Immature natural killer cell (primary cell): Measurements from ENCODE around the gene ZNF197. TPM values are rescaled to one million over a fixed set of nuclear protein-coding genes. Genes with fewer than 3 reads are reported as not detected.
"Not testable (repeated sequence)": the region's sequence is repeated elsewhere in the genome, so short reads cannot be mapped to it uniquely, and the experiment has no call there.

Experiments used
- DNase-seq, 3 donors: peaks; one replicate each; pipeline ENCODE4 v3.0.0; 2022; ENCODE audit warnings: mixed read lengths in 1 of 3
- H3K27ac Mint-ChIP-seq, 6 donors: one replicate each; pipeline ENCODE4 v1.8.0; 2020; ENCODE audit warnings: mixed read lengths in 6 of 6, mild to moderate bottlenecking in 5 of 6, inconsistent platforms in 4 of 6, moderate library complexity in 3 of 6
- H3K27me3 Mint-ChIP-seq, 3 donors: one replicate each; pipeline ENCODE4 v1.8.0; 2020 to 2021; ENCODE audit warnings: low read depth in 3 of 3, mild to moderate bottlenecking in 3 of 3, mixed read lengths in 3 of 3, moderate library complexity in 3 of 3, inconsistent platforms in 1 of 3
- H3K36me3 Mint-ChIP-seq, 3 donors: one replicate each; pipeline ENCODE4 v1.8.0; 2020; ENCODE audit warnings: mixed read lengths in 3 of 3, inconsistent platforms in 2 of 3, mild to moderate bottlenecking in 2 of 3
- H3K4me1 Mint-ChIP-seq, 2 donors: one replicate each; pipeline ENCODE4 v1.8.0; 2020; ENCODE audit warnings: inconsistent platforms in 2 of 2, mild to moderate bottlenecking in 2 of 2, mixed read lengths in 2 of 2, moderate library complexity in 1 of 2
- H3K4me3 Mint-ChIP-seq, 5 donors: one replicate each; pipeline ENCODE4 v1.8.0; 2020; ENCODE audit warnings: mild to moderate bottlenecking in 5 of 5, mixed read lengths in 5 of 5, inconsistent platforms in 3 of 5, moderate library complexity in 3 of 5
- H3K9me3 Mint-ChIP-seq, 6 donors: one replicate each; pipeline ENCODE4 v1.8.0; 2020; ENCODE audit warnings: mild to moderate bottlenecking in 6 of 6, mixed read lengths in 6 of 6, inconsistent platforms in 4 of 6, moderate library complexity in 3 of 6
- polyA plus RNA-seq, 3 donors: library from polyadenylated mRNA; unstranded; fragments of 300-500 nt; fragmentation: Illumina TruSeq; gene quantifications; one replicate each; pipeline ENCODE4 v1.2.3, GENCODE V29; 2021

ZNF197 gene
- polyA plus RNA-seq, result 1 to 10 TPM; 4.6 to 7.5 (median 4.9) TPM

GRCh38 chr3:44624749-44625480 lies at the start of gene ZNF197:
Gene ZNF197, plus strand, starts transcription at chr3:44625036. Its CDS starts 4,119 bp downstream, at chr3:44629155.
- Mint-ChIP-seq H3K4me1 (peaks cover 38 to 59% of the 10 kb centered on the region in 2 donors), H3K4me3 (peak within 1 kb of the TSS; percentile 89 to 94 (median 92)), H3K27ac (peak within 1 kb of the TSS; percentile 85 to 93 (median 89)), H3K27me3 (peaks cover 0 to 14% (median 6%) of the 10 kb centered on the region in 3 donors), H3K36me3 (peaks cover 0 to 14% (median 0%) of the 10 kb centered on the region in 3 donors), H3K9me3 (no peaks in the 10 kb centered on the region)
- peak; percentile 49 to 62 (median 60) for DNase-seq

- peaks cover 0 to 5% (median 0%) of the 10 kb centered on the region in 3 donors for H3K27me3 Mint-ChIP-seq
- peaks cover 10 to 33% (median 18%) of the 10 kb centered on the region in 6 donors for H3K9me3 Mint-ChIP-seq
- peaks cover 21 to 27% (median 22%) of the 10 kb centered on the region in 3 donors for H3K36me3 Mint-ChIP-seq
- no peak for DNase-seq
- no peak overlapping the region for H3K27ac Mint-ChIP-seq
- H3K4me1 Mint-ChIP-seq, result no peaks in the 10 kb centered on the region
- no peak overlapping the region for H3K4me3 Mint-ChIP-seq
These were observed 48.2 kb upstream of the ZNF197 start for GRCh38 chr3:44576613-44577012.

- not testable (repeated sequence) for H3K27ac Mint-ChIP-seq, H3K27me3 Mint-ChIP-seq, H3K4me3 Mint-ChIP-seq, DNase-seq, H3K4me1 Mint-ChIP-seq
- Mint-ChIP-seq H3K36me3 (peaks cover 13 to 20% (median 16%) of the 10 kb centered on the region in 3 donors), H3K9me3 (peaks cover 8 to 24% (median 11%) of the 10 kb centered on the region in 6 donors)
These were observed 47.4 kb upstream of the ZNF197 start for GRCh38 chr3:44577354-44577952.

- DNase-seq, H3K27me3 Mint-ChIP-seq, H3K4me1 Mint-ChIP-seq, H3K27ac Mint-ChIP-seq, H3K4me3 Mint-ChIP-seq: not testable (repeated sequence)
- Mint-ChIP-seq H3K9me3 (peaks cover 5 to 17% (median 9%) of the 10 kb centered on the region in 6 donors), H3K36me3 (peaks cover 8 to 20% (median 10%) of the 10 kb centered on the region in 3 donors)
These were observed 46.5 kb upstream of the ZNF197 start for GRCh38 chr3:44578316-44578715.

GRCh38 chr3:44578924-44579515 lies 45.8 kb upstream of the ZNF197 start:
- H3K4me3 Mint-ChIP-seq, H3K4me1 Mint-ChIP-seq, H3K27me3 Mint-ChIP-seq, H3K27ac Mint-ChIP-seq, DNase-seq: not testable (repeated sequence)
- peaks cover 8 to 20% (median 9%) of the 10 kb centered on the region in 3 donors for H3K36me3 Mint-ChIP-seq
- peaks cover 5 to 13% (median 9%) of the 10 kb centered on the region in 6 donors for H3K9me3 Mint-ChIP-seq

- Mint-ChIP-seq H3K27me3 (peaks cover 0 to 11% (median 4%) of the 10 kb centered on the region in 3 donors), H3K36me3 (peaks cover 5 to 16% (median 8%) of the 10 kb centered on the region in 3 donors), H3K4me1 (peaks cover 8 to 11% of the 10 kb centered on the region in 2 donors)
- not testable (repeated sequence) for DNase-seq, H3K4me3 Mint-ChIP-seq, H3K9me3 Mint-ChIP-seq, H3K27ac Mint-ChIP-seq
These were observed 45.1 kb upstream of the ZNF197 start for GRCh38 chr3:44579749-44580148.

GRCh38 chr3:44580971-44581370 lies 43.9 kb upstream of the ZNF197 start:
- H3K9me3 Mint-ChIP-seq, result not testable (repeated sequence)
- H3K36me3 Mint-ChIP-seq, result peaks cover 5 to 15% (median 7%) of the 10 kb centered on the region in 3 donors

GRCh38 chr3:44584646-44585501 lies 40.0 kb upstream of the ZNF197 start, which contains the start of gene ZNF660:
Gene ZNF660, plus strand, starts transcription at chr3:44584964. Its CDS starts 9,230 bp downstream, at chr3:44594194.
- Mint-ChIP-seq H3K36me3 (peaks cover 15 to 32% (median 27%) of the 10 kb centered on the region in 3 donors), H3K4me1 (peaks cover 30 to 32% of the 10 kb centered on the region in 2 donors), H3K27me3 (peaks cover 0 to 11% (median 4%) of the 10 kb centered on the region in 3 donors), H3K4me3 (peak within 1 kb of the TSS; percentile 88 to 92 (median 89)), H3K27ac (peak within 1 kb of the TSS; percentile 53 to 92 (median 85)), H3K9me3 (peaks cover 0 to 4% (median 0%) of the 10 kb centered on the region in 6 donors)
- DNase-seq, result peak; percentile 48 to 55 (median 53)

More at GRCh38 chr3:44580971-44581370, 43.9 kb upstream of the ZNF197 start:
- peaks cover 20 to 23% of the 10 kb centered on the region in 2 donors for H3K4me1 Mint-ChIP-seq
- H3K27me3 Mint-ChIP-seq, result peaks cover 0 to 11% (median 4%) of the 10 kb centered on the region in 3 donors
- not testable (repeated sequence) for H3K27ac Mint-ChIP-seq, H3K4me3 Mint-ChIP-seq, DNase-seq

GRCh38 chr3:44596621-44597020 lies 28.2 kb upstream of the ZNF197 start:
- no peak overlapping the region for H3K4me3 Mint-ChIP-seq
- peaks cover 20 to 57% (median 51%) of the 10 kb centered on the region in 6 donors for H3K9me3 Mint-ChIP-seq
- H3K4me1 Mint-ChIP-seq, result no peaks in the 10 kb centered on the region
- H3K27me3 Mint-ChIP-seq, result peaks cover 0 to 5% (median 0%) of the 10 kb centered on the region in 3 donors
- no peak overlapping the region for H3K27ac Mint-ChIP-seq
- no peak for DNase-seq
- H3K36me3 Mint-ChIP-seq, result peaks cover 36 to 62% (median 56%) of the 10 kb centered on the region in 3 donors

- H3K4me3 Mint-ChIP-seq, result no peak overlapping the region
- no peaks in the 10 kb centered on the region for H3K4me1 Mint-ChIP-seq
- H3K27me3 Mint-ChIP-seq, result peaks cover 0 to 1% (median 0%) of the 10 kb centered on the region in 3 donors
- no peak overlapping the region for H3K27ac Mint-ChIP-seq
- peaks cover 16 to 63% (median 44%) of the 10 kb centered on the region in 3 donors for H3K36me3 Mint-ChIP-seq
- no peak for DNase-seq
- peaks cover 11 to 35% (median 19%) of the 10 kb centered on the region in 6 donors for H3K9me3 Mint-ChIP-seq
These were observed 23.1 kb upstream of the ZNF197 start for GRCh38 chr3:44601749-44602148.

GRCh38 chr3:44612678-44613077 lies 12.2 kb upstream of the ZNF197 start:
- no peaks in the 10 kb centered on the region for H3K4me1 Mint-ChIP-seq
- no peak overlapping the region for H3K4me3 Mint-ChIP-seq
- no peak for DNase-seq
- H3K9me3 Mint-ChIP-seq, result peaks cover 0 to 6% (median 2%) of the 10 kb centered on the region in 6 donors
- H3K27me3 Mint-ChIP-seq, result no peaks in the 10 kb centered on the region
- no peak overlapping the region for H3K27ac Mint-ChIP-seq
- peaks cover 7 to 16% (median 13%) of the 10 kb centered on the region in 3 donors for H3K36me3 Mint-ChIP-seq

- no peak for DNase-seq
- H3K4me1 Mint-ChIP-seq, result peaks cover 39 to 69% of the 10 kb centered on the region in 2 donors
- H3K27ac Mint-ChIP-seq, result peak overlapping the region in 1 of 6 donors; percentile 30
- peaks cover 0 to 14% (median 6%) of the 10 kb centered on the region in 3 donors for H3K27me3 Mint-ChIP-seq
- H3K36me3 Mint-ChIP-seq, result peaks cover 9 to 31% (median 14%) of the 10 kb centered on the region in 3 donors
- no peaks in the 10 kb centered on the region for H3K9me3 Mint-ChIP-seq
- H3K4me3 Mint-ChIP-seq, result no peak overlapping the region
These were observed 3.9 kb downstream of the ZNF197 start for GRCh38 chr3:44628716-44629115.

- Mint-ChIP-seq H3K9me3 (peaks cover 0 to 2% (median 0%) of the 10 kb centered on the region in 6 donors), H3K4me1 (peaks cover 16 to 40% of the 10 kb centered on the region in 2 donors), H3K27me3 (peaks cover 0 to 3% (median 2%) of the 10 kb centered on the region in 3 donors), H3K36me3 (peaks cover 27 to 55% (median 43%) of the 10 kb centered on the region in 3 donors), H3K4me3 (no peak overlapping the region), H3K27ac (peak overlapping the region in 1 of 6 donors; percentile 2)
- DNase-seq, result no peak
These were observed 7.4 kb downstream of the ZNF197 start for GRCh38 chr3:44632193-44632592.
